Activated CD4-positive, alpha-beta T cell treated with anti-CD3 and anti-CD28 coated beads, Interleukin-2, amount 50 U/mL, for 1 hour (primary cell): ENCODE data around the gene RAB11A.

ENCODE experiments used
- DNase-seq: peaks from one replicate; pipeline ENCODE4 v3.0.0-alpha.2; 2020

RAB11A gene

GRCh38 chr15:65887565-65887964 lies 18.3 kb downstream of the RAB11A start:
- DNase-seq, result peak; percentile 20

- no peak for DNase-seq
These were observed 19.7 kb downstream of the RAB11A start for GRCh38 chr15:65888981-65889380.

GRCh38 chr15:65893060-65893459 lies 23.8 kb downstream of the RAB11A start:
- DNase-seq, result no peak

- no peak for DNase-seq
These were observed 26.9 kb downstream of the RAB11A start for GRCh38 chr15:65896236-65896635.

- no peak for DNase-seq
These were observed 31.2 kb downstream of the RAB11A start for GRCh38 chr15:65900488-65900887.

GRCh38 chr15:65901336-65901735 lies 32.0 kb downstream of the RAB11A start:
- no peak for DNase-seq

- DNase-seq, result no peak
These were observed 32.5 kb downstream of the RAB11A start for GRCh38 chr15:65901836-65902235.

- DNase-seq, result no peak
These were observed 33.1 kb downstream of the RAB11A start for GRCh38 chr15:65902373-65902772.

- no peak for DNase-seq
These were observed 34.2 kb downstream of the RAB11A start for GRCh38 chr15:65903296-65904073.

GRCh38 chr15:65904301-65904700 lies 35.0 kb downstream of the RAB11A start:
- DNase-seq, result no peak

GRCh38 chr15:65906396-65906795 lies 37.1 kb downstream of the RAB11A start:
- no peak for DNase-seq

GRCh38 chr15:65907661-65908060 lies 38.4 kb downstream of the RAB11A start:
- no peak for DNase-seq

- DNase-seq, result no peak
These were observed 39.6 kb downstream of the RAB11A start for GRCh38 chr15:65908876-65909275.

- no peak for DNase-seq
These were observed 40.5 kb downstream of the RAB11A start for GRCh38 chr15:65909831-65910230.

GRCh38 chr15:65910341-65910740 lies 41.0 kb downstream of the RAB11A start:
- DNase-seq, result no peak

- no peak for DNase-seq
These were observed 42.9 kb downstream of the RAB11A start for GRCh38 chr15:65912235-65912634.

- DNase-seq, result no peak
These were observed 44.4 kb downstream of the RAB11A start for GRCh38 chr15:65913631-65914199.

- DNase-seq, result no peak
These were observed 45.1 kb downstream of the RAB11A start for GRCh38 chr15:65914386-65914785.

GRCh38 chr15:65914981-65915925 lies 46.0 kb downstream of the RAB11A start:
- no peak for DNase-seq

GRCh38 chr15:65916041-65916663 lies 46.9 kb downstream of the RAB11A start:
- no peak for DNase-seq

GRCh38 chr15:65916664-65917406 lies 47.5 kb downstream of the RAB11A start:
- no peak for DNase-seq

GRCh38 chr15:65917407-65917756 lies 48.1 kb downstream of the RAB11A start:
- no peak for DNase-seq
